Measurements from ENCODE around the gene HSD17B8. TPM values are rescaled to one million over a fixed set of nuclear protein-coding genes. Genes with fewer than 3 reads are reported as not detected.

HSD17B8 gene
- total and polyA plus RNA-seq, 10 of the 15 experiments (the other 5 are each of a cell fraction or from before 2014, with no cell fraction given) = 3.1 to 54.3 (median 26.5) TPM

DNA sequence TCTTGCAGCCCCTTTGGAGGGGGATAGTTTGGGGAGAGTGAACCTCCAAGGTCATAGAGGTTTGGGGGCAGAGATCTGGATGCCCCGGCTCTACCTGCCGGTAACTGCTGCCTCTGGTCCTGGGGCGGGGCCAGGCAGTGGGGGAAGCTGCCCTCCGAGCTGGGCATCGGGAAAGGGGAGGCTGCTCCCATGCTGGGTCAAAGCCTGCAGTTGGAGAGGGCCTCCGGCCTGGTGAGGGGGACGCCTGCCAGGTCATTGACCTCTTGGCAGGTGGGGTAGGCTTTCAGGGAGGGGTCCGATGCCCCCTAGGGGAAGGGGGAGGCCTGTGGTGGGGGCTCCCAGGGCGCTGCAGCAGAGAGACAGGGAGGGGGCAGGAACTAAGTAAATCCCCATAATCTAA lies 19.3 kb upstream of the HSD17B8 start (continued):
- TF ChIP-seq ZNF274 (IDR thresholded peaks at IDR 0.05; ENCODE audit: insufficient read depth, insufficient read length) = no peak
- TF ChIP-seq, protein P1, sequence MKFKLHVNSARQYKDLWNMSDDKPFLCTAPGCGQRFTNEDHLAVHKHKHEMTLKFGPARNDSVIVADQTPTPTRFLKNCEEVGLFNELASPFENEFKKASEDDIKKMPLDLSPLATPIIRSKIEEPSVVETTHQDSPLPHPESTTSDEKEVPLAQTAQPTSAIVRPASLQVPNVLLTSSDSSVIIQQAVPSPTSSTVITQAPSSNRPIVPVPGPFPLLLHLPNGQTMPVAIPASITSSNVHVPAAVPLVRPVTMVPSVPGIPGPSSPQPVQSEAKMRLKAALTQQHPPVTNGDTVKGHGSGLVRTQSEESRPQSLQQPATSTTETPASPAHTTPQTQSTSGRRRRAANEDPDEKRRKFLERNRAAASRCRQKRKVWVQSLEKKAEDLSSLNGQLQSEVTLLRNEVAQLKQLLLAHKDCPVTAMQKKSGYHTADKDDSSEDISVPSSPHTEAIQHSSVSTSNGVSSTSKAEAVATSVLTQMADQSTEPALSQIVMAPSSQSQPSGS (IDR thresholded peaks at IDR 0.05; ENCODE audit: low read length) = no peak
- TF ChIP-seq FOS (IDR thresholded peaks at IDR 0.05; ENCODE audit: borderline replicate concordance, extremely low read depth, insufficient read length) = no peak

DNA sequence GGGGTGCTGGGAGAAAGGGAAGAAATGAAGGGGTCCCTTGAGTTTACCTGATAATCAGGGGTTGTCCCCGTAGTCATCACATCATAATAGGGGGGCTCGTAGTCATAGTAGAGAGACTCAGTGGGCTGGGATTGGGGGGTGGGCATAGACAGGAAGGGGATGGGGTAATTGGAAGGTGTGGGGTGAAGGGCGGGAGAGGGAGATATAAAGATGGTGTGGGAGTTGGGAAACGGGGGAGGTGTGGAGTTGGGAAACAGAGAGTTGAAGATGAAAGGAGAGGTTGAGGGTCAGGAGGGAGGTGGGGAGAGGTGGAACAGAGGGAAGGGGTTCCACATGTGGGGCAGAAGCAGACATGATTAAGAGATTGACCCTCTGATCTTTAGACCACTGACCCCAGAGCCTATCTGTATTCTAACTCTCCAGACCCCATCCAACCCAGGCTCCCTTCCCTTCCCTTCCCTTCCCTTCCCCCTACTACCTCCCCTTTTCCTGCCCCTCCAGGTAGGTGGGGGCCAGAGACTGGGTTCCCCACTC lies 18.7 kb upstream of the HSD17B8 start:
- ATAC-seq (no peak), FAIRE-seq (no peak), DNase-seq (ENCODE audit: low read depth, low spot score) (no peak)
- H3K4me1 ChIP-seq (ENCODE audit: control insufficient read depth, insufficient read depth, low read length) = peaks cover 6% of the 10 kb centered on the region
- no peak overlapping the region for H3K9ac ChIP-seq (ENCODE audit: control insufficient read depth, insufficient read depth, low read length)
- BruUV-seq (replicated peaks) = no TSS peak
- H4K20me1 ChIP-seq (ENCODE audit: control insufficient read depth, insufficient read depth) = no peaks in the 10 kb centered on the region
- no peaks in the 10 kb centered on the region for H3K79me2 ChIP-seq (ENCODE audit: control insufficient read depth, insufficient read depth, low read length)
- WGBS (ENCODE audit: insufficient coverage, insufficient replicate concordance, low lambda C conversion rate, missing lambda C conversion rate) = 0% methylated on average over 2 of the region's 4 CpGs
- H3K4me3 ChIP-seq = no peak overlapping the region
- no peak overlapping the region for H2AFZ ChIP-seq (ENCODE audit: control insufficient read depth, low read depth, low read length)
- intact Hi-C loops (cut with micrococcal nuclease; ENCODE audit: unreplicated experiment) = no loop called here
- POLR2A ChIA-PET = no interaction called here
- CTCF ChIA-PET = no interaction called here
- no peaks in the 10 kb centered on the region for H3K36me3 ChIP-seq (ENCODE audit: control insufficient read depth in 2 of 2, insufficient read depth in 2 of 2, low read length in 1 of 2)
- H3K9me3 ChIP-seq (replicated peaks; ENCODE audit: control insufficient read depth, insufficient read depth, low read length) = peaks cover 9% of the 10 kb centered on the region
- no peak overlapping the region for H3K27ac ChIP-seq (ENCODE audit: control insufficient read depth, insufficient read depth)
- H3K27me3 ChIP-seq (replicated peaks in 1 of 2; ENCODE audit: control insufficient read depth in 2 of 2, insufficient read depth in 2 of 2, low read length in 1 of 2) = no peaks in the 10 kb centered on the region; a peak in 1 of 4 replicates
- H3K4me2 ChIP-seq (ENCODE audit: control insufficient read depth, insufficient read depth) = no peak overlapping the region
- RAD21 ChIA-PET (ENCODE audit: unreplicated experiment) = no interaction called here
- in situ Hi-C loops (cut with MboI) = no loop called here
- SMC1A ChIA-PET (ENCODE audit: uncharacterized antibody, unreplicated experiment) = no interaction called here
- TF ChIP-seq RCOR1 (conservative IDR thresholded peaks at IDR 0.05; ENCODE audit: low read depth, low read length) = no peak
- TF ChIP-seq, protein P2, sequence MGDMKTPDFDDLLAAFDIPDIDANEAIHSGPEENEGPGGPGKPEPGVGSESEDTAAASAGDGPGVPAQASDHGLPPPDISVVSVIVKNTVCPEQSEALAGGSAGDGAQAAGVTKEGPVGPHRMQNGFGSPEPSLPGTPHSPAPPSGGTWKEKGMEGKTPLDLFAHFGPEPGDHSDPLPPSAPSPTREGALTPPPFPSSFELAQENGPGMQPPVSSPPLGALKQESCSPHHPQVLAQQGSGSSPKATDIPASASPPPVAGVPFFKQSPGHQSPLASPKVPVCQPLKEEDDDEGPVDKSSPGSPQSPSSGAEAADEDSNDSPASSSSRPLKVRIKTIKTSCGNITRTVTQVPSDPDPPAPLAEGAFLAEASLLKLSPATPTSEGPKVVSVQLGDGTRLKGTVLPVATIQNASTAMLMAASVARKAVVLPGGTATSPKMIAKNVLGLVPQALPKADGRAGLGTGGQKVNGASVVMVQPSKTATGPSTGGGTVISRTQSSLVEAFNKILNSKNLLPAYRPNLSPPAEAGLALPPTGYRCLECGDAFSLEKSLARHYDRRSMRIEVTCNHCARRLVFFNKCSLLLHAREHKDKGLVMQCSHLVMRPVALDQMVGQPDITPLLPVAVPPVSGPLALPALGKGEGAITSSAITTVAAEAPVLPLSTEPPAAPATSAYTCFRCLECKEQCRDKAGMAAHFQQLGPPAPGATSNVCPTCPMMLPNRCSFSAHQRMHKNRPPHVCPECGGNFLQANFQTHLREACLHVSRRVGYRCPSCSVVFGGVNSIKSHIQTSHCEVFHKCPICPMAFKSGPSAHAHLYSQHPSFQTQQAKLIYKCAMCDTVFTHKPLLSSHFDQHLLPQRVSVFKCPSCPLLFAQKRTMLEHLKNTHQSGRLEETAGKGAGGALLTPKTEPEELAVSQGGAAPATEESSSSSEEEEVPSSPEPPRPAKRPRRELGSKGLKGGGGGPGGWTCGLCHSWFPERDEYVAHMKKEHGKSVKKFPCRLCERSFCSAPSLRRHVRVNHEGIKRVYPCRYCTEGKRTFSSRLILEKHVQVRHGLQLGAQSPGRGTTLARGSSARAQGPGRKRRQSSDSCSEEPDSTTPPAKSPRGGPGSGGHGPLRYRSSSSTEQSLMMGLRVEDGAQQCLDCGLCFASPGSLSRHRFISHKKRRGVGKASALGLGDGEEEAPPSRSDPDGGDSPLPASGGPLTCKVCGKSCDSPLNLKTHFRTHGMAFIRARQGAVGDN (IDR thresholded peaks at IDR 0.05) = no peak
- TF ChIP-seq, protein P3, sequence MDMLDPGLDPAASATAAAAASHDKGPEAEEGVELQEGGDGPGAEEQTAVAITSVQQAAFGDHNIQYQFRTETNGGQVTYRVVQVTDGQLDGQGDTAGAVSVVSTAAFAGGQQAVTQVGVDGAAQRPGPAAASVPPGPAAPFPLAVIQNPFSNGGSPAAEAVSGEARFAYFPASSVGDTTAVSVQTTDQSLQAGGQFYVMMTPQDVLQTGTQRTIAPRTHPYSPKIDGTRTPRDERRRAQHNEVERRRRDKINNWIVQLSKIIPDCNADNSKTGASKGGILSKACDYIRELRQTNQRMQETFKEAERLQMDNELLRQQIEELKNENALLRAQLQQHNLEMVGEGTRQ (IDR thresholded peaks at IDR 0.05; ENCODE audit: borderline replicate concordance, low read depth, low read length) = no peak
- TF ChIP-seq LARP7 (IDR thresholded peaks at IDR 0.05) = no peak
- no peak for TF ChIP-seq CHD2 (IDR thresholded peaks at IDR 0.05; ENCODE audit: borderline replicate concordance, low read depth, low read length)
- TF ChIP-seq, protein P4, sequence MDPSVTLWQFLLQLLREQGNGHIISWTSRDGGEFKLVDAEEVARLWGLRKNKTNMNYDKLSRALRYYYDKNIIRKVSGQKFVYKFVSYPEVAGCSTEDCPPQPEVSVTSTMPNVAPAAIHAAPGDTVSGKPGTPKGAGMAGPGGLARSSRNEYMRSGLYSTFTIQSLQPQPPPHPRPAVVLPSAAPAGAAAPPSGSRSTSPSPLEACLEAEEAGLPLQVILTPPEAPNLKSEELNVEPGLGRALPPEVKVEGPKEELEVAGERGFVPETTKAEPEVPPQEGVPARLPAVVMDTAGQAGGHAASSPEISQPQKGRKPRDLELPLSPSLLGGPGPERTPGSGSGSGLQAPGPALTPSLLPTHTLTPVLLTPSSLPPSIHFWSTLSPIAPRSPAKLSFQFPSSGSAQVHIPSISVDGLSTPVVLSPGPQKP (IDR thresholded peaks at IDR 0.05; ENCODE audit: low read depth, low read length) = no peak
- no peak for TF ChIP-seq ATF7 (IDR thresholded peaks at IDR 0.05; ENCODE audit: low read depth)
- TF ChIP-seq MXI1 (IDR thresholded peaks at IDR 0.05; ENCODE audit: low read depth, low read length) = no peak
- no peak for TF ChIP-seq ETV6 (conservative IDR thresholded peaks at IDR 0.05 in 1 of 2, IDR thresholded peaks at IDR 0.05 in 1 of 2; ENCODE audit: borderline replicate concordance in 1 of 2, low read depth in 1 of 2)
- no peak for TF ChIP-seq MYB (IDR thresholded peaks at IDR 0.05; ENCODE audit: borderline replicate concordance, low read depth, low read length)
- TF ChIP-seq CHD4 (IDR thresholded peaks at IDR 0.05) = no peak
- no peak for TF ChIP-seq ZNF24 (IDR thresholded peaks at IDR 0.05)
- TF ChIP-seq CHD1 (IDR thresholded peaks at IDR 0.05; ENCODE audit: low read depth, low read length) = no peak
- no peak for TF ChIP-seq POLR2A (IDR thresholded peaks at IDR 0.05; ENCODE audit: low read depth, low read length)
